ENCODE data around the gene MYPOP. TPM values are rescaled to one million over a fixed set of nuclear protein-coding genes. Genes with fewer than 3 reads are reported as not detected.
A peak's percentile ranks its signal among the peaks of the same experiment; 100 is the strongest.

Gene MYPOP
- total and polyA plus RNA-seq, 9 of the 15 experiments (the other 6 are each of a cell fraction or from before 2014, with no cell fraction given): 0.32 to 7.6 (median 1.6) TPM

DNA sequence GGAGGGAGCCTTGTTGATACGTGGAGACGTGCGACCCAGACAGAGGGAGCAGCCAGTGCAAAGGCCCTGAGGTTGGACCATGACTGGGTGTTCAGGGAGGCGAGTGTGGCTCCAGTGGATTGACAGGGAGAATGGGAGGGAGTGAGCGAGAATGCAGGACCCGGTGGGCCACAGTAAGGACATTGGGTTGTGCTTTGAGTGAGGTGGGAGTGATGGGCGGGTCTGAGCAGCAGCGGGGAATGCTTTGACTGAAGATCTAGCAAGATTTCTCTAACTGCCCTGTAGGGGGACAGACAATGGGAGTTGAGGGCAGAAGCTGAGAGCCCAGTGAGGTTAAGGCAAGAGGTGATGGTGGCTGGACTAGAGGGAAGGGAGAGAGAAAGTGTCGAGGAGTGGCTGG is 19.9 kb upstream of the MYPOP start (continued):
- TF ChIP-seq CTCFL (IDR thresholded peaks at IDR 0.05; ENCODE audit: borderline replicate concordance, insufficient read depth, low read depth, low read length, poor library complexity, severe bottlenecking) (peak; percentile 45), PKNOX1 (IDR thresholded peaks at IDR 0.05) (peak; percentile 30; the same call in 1 of the 2 replicates), BCOR (IDR thresholded peaks at IDR 0.05) (peak; percentile 83), SMARCA5 (IDR thresholded peaks at IDR 0.05) (peak; percentile 56; the same call in 1 of the 2 replicates), CTCF (IDR thresholded peaks at IDR 0.05 in 2 of 3, conservative IDR thresholded peaks at IDR 0.05 in 1 of 3; ENCODE audit: insufficient read depth in 2 of 3, low read depth in 1 of 3, low read length in 3 of 3) (peak; percentile 27 to 42 (median 33); a peak in 5 of 6 replicates), TEAD1 (CRISPR knock-in tag; IDR thresholded peaks at IDR 0.05) (no peak), RBM25 (IDR thresholded peaks at IDR 0.05; ENCODE audit: low read depth, low read length, severe bottlenecking) (peak; percentile 20), KDM1A (IDR thresholded peaks at IDR 0.05) (peak; percentile 56 to 57; a peak in 2 of 4 replicates)
- TF ChIP-seq, protein P1, sequence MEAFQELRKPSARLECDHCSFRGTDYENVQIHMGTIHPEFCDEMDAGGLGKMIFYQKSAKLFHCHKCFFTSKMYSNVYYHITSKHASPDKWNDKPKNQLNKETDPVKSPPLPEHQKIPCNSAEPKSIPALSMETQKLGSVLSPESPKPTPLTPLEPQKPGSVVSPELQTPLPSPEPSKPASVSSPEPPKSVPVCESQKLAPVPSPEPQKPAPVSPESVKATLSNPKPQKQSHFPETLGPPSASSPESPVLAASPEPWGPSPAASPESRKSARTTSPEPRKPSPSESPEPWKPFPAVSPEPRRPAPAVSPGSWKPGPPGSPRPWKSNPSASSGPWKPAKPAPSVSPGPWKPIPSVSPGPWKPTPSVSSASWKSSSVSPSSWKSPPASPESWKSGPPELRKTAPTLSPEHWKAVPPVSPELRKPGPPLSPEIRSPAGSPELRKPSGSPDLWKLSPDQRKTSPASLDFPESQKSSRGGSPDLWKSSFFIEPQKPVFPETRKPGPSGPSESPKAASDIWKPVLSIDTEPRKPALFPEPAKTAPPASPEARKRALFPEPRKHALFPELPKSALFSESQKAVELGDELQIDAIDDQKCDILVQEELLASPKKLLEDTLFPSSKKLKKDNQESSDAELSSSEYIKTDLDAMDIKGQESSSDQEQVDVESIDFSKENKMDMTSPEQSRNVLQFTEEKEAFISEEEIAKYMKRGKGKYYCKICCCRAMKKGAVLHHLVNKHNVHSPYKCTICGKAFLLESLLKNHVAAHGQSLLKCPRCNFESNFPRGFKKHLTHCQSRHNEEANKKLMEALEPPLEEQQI (IDR thresholded peaks at IDR 0.05): no peak
